Breast epithelium (tissue), 4 donors: Measurements from ENCODE around the gene C4orf50. TPM values are rescaled to one million over a fixed set of nuclear protein-coding genes. Genes with fewer than 3 reads are reported as not detected.

Source experiments
- DNase-seq, 2 donors: peaks; one replicate each; pipeline ENCODE4 v3.0.0-alpha.2; 2019; ENCODE audit warnings: low spot score in 2 of 2
- H3K27ac ChIP-seq, 2 donors: fragments of 200-600 bp; sonication (generic) in 1 of 2; one replicate each; pipeline ENCODE4 v1.5.1; 2016 to 2019; ENCODE audit warnings: mild to moderate bottlenecking in 1 of 2
- H3K27me3 ChIP-seq, 2 donors: fragments of 200-600 bp; sonication (generic) in 1 of 2; one replicate each; pipeline versions ENCODE4 v1.5.1 to v1.6.0; 2017 to 2019; ENCODE audit warnings: control low read depth in 1 of 2, mild to moderate bottlenecking in 1 of 2
- H3K36me3 ChIP-seq: fragments of 200-600 bp; one replicate; pipeline ENCODE4 v1.5.1; 2019
- H3K4me1 ChIP-seq, 2 donors: fragments of 200-600 bp; sonication (generic); one replicate each; pipeline ENCODE4 v1.5.1; 2016 to 2019; ENCODE audit warnings: control low read depth in 1 of 2
- H3K4me3 ChIP-seq, 3 donors: fragments of 200-600 bp; sonication (generic); 1 replicate in 2 of 3; 2 replicates in 1 of 3; pipeline ENCODE4 v1.5.1; 2016 to 2019; ENCODE audit warnings: mild to moderate bottlenecking in 3 of 3, moderate library complexity in 2 of 3
- H3K9me3 ChIP-seq, 2 donors: fragments of 200-600 bp; sonication (generic) in 1 of 2; one replicate each; pipeline ENCODE4 v1.5.1; 2016 to 2019; ENCODE audit warnings: control low read depth in 1 of 2
- CTCF ChIP-seq, 3 donors: fragments of 450-650 bp; IDR thresholded peaks; one replicate each; pipeline ENCODE4 v1.5.1; 2016 to 2017; ENCODE audit warnings: antibody characterized with exemption in 3 of 3, mild to moderate bottlenecking in 3 of 3, moderate library complexity in 3 of 3
- POLR2A ChIP-seq: fragments of 450-650 bp; IDR thresholded peaks from one replicate; pipeline ENCODE4 v1.6.1; 2016; ENCODE audit warnings: antibody characterized with exemption, mild to moderate bottlenecking, moderate library complexity
- POLR2AphosphoS5 ChIP-seq, 3 donors: sonication (generic); formaldehyde crosslinking; IDR thresholded peaks; one replicate each; pipeline ENCODE4 v1.6.1; 2017; ENCODE audit warnings: antibody characterized with exemption in 3 of 3
- intact Hi-C: fragments of 100-400 bp; cut with DNase I; formaldehyde crosslinking; loops from one replicate; pipeline ENCODE4 v1.15.1; 2023; ENCODE audit warnings: low total_unique reads
- total RNA-seq, 3 donors: library from RNA; depleted of rRNA; stranded (reverse); fragments of >200 nt; gene quantifications; one replicate each; pipeline ENCODE4 v1.1.0, GENCODE V29; 2016

Gene C4orf50
- total RNA-seq, 3 donors from 2014 or later: under 0.01 TPM; not detected in 1

- H3K4me1 ChIP-seq: no peaks in the 10 kb centered on the region
- H3K27me3 ChIP-seq: peaks cover 0 to 30% of the 10 kb centered on the region in 2 donors
- no peaks in the 10 kb centered on the region for H3K9me3 ChIP-seq
- no peak overlapping the region for H3K27ac ChIP-seq
- TF ChIP-seq POLR2A (no peak), CTCF (IDR thresholded peaks at IDR 0.05) (no peak), POLR2AphosphoS5 (IDR thresholded peaks at IDR 0.05) (no peak)
- intact Hi-C loops: no loop called here
- H3K4me3 ChIP-seq: no peak overlapping the region
- no peaks in the 10 kb centered on the region for H3K36me3 ChIP-seq
- DNase-seq: no peak
Observed at GRCh38 chr4:5959211-5959982, 58.8 kb downstream of the C4orf50 start.

- DNase-seq: no peak
- Histone ChIP-seq H3K27ac (no peak overlapping the region), H3K4me3 (no peak overlapping the region), H3K4me1 (no peaks in the 10 kb centered on the region), H3K27me3 (peaks cover 0 to 42% of the 10 kb centered on the region in 2 donors), H3K9me3 (no peaks in the 10 kb centered on the region), H3K36me3 (no peaks in the 10 kb centered on the region)
- intact Hi-C loops: no loop called here
- TF ChIP-seq POLR2A (no peak), POLR2AphosphoS5 (IDR thresholded peaks at IDR 0.05) (no peak), CTCF (IDR thresholded peaks at IDR 0.05) (no peak)
Observed at GRCh38 chr4:5958199-5958735, 60.0 kb downstream of the C4orf50 start.

- no peak overlapping the region for H3K27ac ChIP-seq
- intact Hi-C loops: no loop called here
- no peak for TF ChIP-seq CTCF (IDR thresholded peaks at IDR 0.05)
- no peak for TF ChIP-seq POLR2A
- TF ChIP-seq POLR2AphosphoS5 (IDR thresholded peaks at IDR 0.05): no peak
- DNase-seq: no peak
- H3K4me1 ChIP-seq: no peaks in the 10 kb centered on the region
- H3K9me3 ChIP-seq: no peaks in the 10 kb centered on the region
- H3K4me3 ChIP-seq: no peak overlapping the region
- H3K36me3 ChIP-seq: no peaks in the 10 kb centered on the region
- H3K27me3 ChIP-seq: peaks cover 0 to 50% of the 10 kb centered on the region in 2 donors
Observed at GRCh38 chr4:5957076-5957475, 61.2 kb downstream of the C4orf50 start.

GRCh38 chr4:5956285-5957021, 61.8 kb downstream of the C4orf50 start:
- intact Hi-C loops: no loop called here
- Histone ChIP-seq H3K4me3 (peak overlapping the region in 1 of 3 donors; percentile 8), H3K36me3 (no peaks in the 10 kb centered on the region), H3K9me3 (no peaks in the 10 kb centered on the region), H3K27me3 (peaks cover 0 to 56% of the 10 kb centered on the region in 2 donors), H3K27ac (no peak overlapping the region), H3K4me1 (no peaks in the 10 kb centered on the region)
- TF ChIP-seq POLR2AphosphoS5 (IDR thresholded peaks at IDR 0.05): no peak
- TF ChIP-seq POLR2A: no peak
- TF ChIP-seq CTCF (IDR thresholded peaks at IDR 0.05): no peak
- DNase-seq: no peak

GRCh38 chr4:5955856-5956255, 62.4 kb downstream of the C4orf50 start:
- no peak overlapping the region for H3K27ac ChIP-seq
- H3K27me3 ChIP-seq: peaks cover 0 to 62% of the 10 kb centered on the region in 2 donors
- no peaks in the 10 kb centered on the region for H3K9me3 ChIP-seq
- DNase-seq: no peak
- intact Hi-C loops: no loop called here
- no peaks in the 10 kb centered on the region for H3K36me3 ChIP-seq
- H3K4me3 ChIP-seq: no peak overlapping the region
- no peak for TF ChIP-seq POLR2AphosphoS5 (IDR thresholded peaks at IDR 0.05)
- no peak for TF ChIP-seq CTCF (IDR thresholded peaks at IDR 0.05)
- H3K4me1 ChIP-seq: no peaks in the 10 kb centered on the region
